ENCODE results near the gene DDIT4. TPM values are rescaled to one million over a fixed set of nuclear protein-coding genes. Genes with fewer than 3 reads are reported as not detected.

The DDIT4 gene
- total RNA-seq, 1 donor, result 533 TPM

GRCh38 chr10:72310636-72311035 is 36.9 kb downstream of the DDIT4 start:
- H3K4me3 ChIP-seq (ENCODE audit: low read length), result no peak overlapping the region
- no peaks in the 10 kb centered on the region for H3K27me3 ChIP-seq (ENCODE audit: insufficient read depth, low read length)
- H3K4me1 ChIP-seq (ENCODE audit: insufficient read depth, low read length), result peaks cover 42% of the 10 kb centered on the region
- H3K9me3 ChIP-seq (ENCODE audit: low read depth, low read length), result no peaks in the 10 kb centered on the region

- Histone ChIP-seq H3K27me3 (ENCODE audit: insufficient read depth, low read length) (no peaks in the 10 kb centered on the region), H3K9me3 (ENCODE audit: low read depth, low read length) (no peaks in the 10 kb centered on the region), H3K4me1 (ENCODE audit: insufficient read depth, low read length) (peaks cover 50% of the 10 kb centered on the region), H3K4me3 (ENCODE audit: low read length) (no peak overlapping the region)
Observed at GRCh38 chr10:72311667-72312066, 37.9 kb downstream of the DDIT4 start.

- Histone ChIP-seq H3K27me3 (ENCODE audit: insufficient read depth, low read length) (no peaks in the 10 kb centered on the region), H3K4me3 (ENCODE audit: low read length) (no peak overlapping the region), H3K9me3 (ENCODE audit: low read depth, low read length) (no peaks in the 10 kb centered on the region), H3K4me1 (ENCODE audit: insufficient read depth, low read length) (peaks cover 62% of the 10 kb centered on the region)
Observed at GRCh38 chr10:72312865-72313391, 39.2 kb downstream of the DDIT4 start.

- no peak overlapping the region for H3K4me3 ChIP-seq (ENCODE audit: low read length)
- H3K4me1 ChIP-seq (ENCODE audit: insufficient read depth, low read length), result peaks cover 63% of the 10 kb centered on the region
- no peaks in the 10 kb centered on the region for H3K9me3 ChIP-seq (ENCODE audit: low read depth, low read length)
- H3K27me3 ChIP-seq (ENCODE audit: insufficient read depth, low read length), result no peaks in the 10 kb centered on the region
Observed at GRCh38 chr10:72314263-72314662, 40.5 kb downstream of the DDIT4 start.

GRCh38 chr10:72315054-72315453 is 41.3 kb downstream of the DDIT4 start:
- no peaks in the 10 kb centered on the region for H3K9me3 ChIP-seq (ENCODE audit: low read depth, low read length)
- peaks cover 61% of the 10 kb centered on the region for H3K4me1 ChIP-seq (ENCODE audit: insufficient read depth, low read length)
- H3K4me3 ChIP-seq (ENCODE audit: low read length), result no peak overlapping the region
- no peaks in the 10 kb centered on the region for H3K27me3 ChIP-seq (ENCODE audit: insufficient read depth, low read length)

- Histone ChIP-seq H3K4me1 (ENCODE audit: insufficient read depth, low read length) (peaks cover 61% of the 10 kb centered on the region), H3K27me3 (ENCODE audit: insufficient read depth, low read length) (no peaks in the 10 kb centered on the region), H3K9me3 (ENCODE audit: low read depth, low read length) (no peaks in the 10 kb centered on the region), H3K4me3 (ENCODE audit: low read length) (no peak overlapping the region)
Observed at GRCh38 chr10:72315611-72316385, 42.1 kb downstream of the DDIT4 start.

GRCh38 chr10:72316386-72316700 is 42.6 kb downstream of the DDIT4 start:
- no peak overlapping the region for H3K4me3 ChIP-seq (ENCODE audit: low read length)
- H3K4me1 ChIP-seq (ENCODE audit: insufficient read depth, low read length), result peaks cover 64% of the 10 kb centered on the region
- no peaks in the 10 kb centered on the region for H3K9me3 ChIP-seq (ENCODE audit: low read depth, low read length)
- no peaks in the 10 kb centered on the region for H3K27me3 ChIP-seq (ENCODE audit: insufficient read depth, low read length)

GRCh38 chr10:72316748-72317435 is 43.2 kb downstream of the DDIT4 start:
- H3K4me1 ChIP-seq (ENCODE audit: insufficient read depth, low read length), result peaks cover 70% of the 10 kb centered on the region
- no peaks in the 10 kb centered on the region for H3K27me3 ChIP-seq (ENCODE audit: insufficient read depth, low read length)
- no peaks in the 10 kb centered on the region for H3K9me3 ChIP-seq (ENCODE audit: low read depth, low read length)
- H3K4me3 ChIP-seq (ENCODE audit: low read length), result no peak overlapping the region

GRCh38 chr10:72318418-72319262 is 44.9 kb downstream of the DDIT4 start:
- H3K27me3 ChIP-seq (ENCODE audit: insufficient read depth, low read length), result no peaks in the 10 kb centered on the region
- peak overlapping the region; percentile 38 for H3K4me3 ChIP-seq (ENCODE audit: low read length)
- H3K4me1 ChIP-seq (ENCODE audit: insufficient read depth, low read length), result peaks cover 87% of the 10 kb centered on the region
- H3K9me3 ChIP-seq (ENCODE audit: low read depth, low read length), result no peaks in the 10 kb centered on the region

GRCh38 chr10:72319416-72320254 is 45.9 kb downstream of the DDIT4 start:
- Histone ChIP-seq H3K9me3 (ENCODE audit: low read depth, low read length) (no peaks in the 10 kb centered on the region), H3K4me3 (ENCODE audit: low read length) (peak overlapping the region; percentile 38), H3K4me1 (ENCODE audit: insufficient read depth, low read length) (peaks cover 94% of the 10 kb centered on the region), H3K27me3 (ENCODE audit: insufficient read depth, low read length) (no peaks in the 10 kb centered on the region)

GRCh38 chr10:72320676-72321247 is 47.0 kb downstream of the DDIT4 start:
- Histone ChIP-seq H3K4me1 (ENCODE audit: insufficient read depth, low read length) (peaks cover 92% of the 10 kb centered on the region), H3K4me3 (ENCODE audit: low read length) (no peak overlapping the region), H3K27me3 (ENCODE audit: insufficient read depth, low read length) (no peaks in the 10 kb centered on the region), H3K9me3 (ENCODE audit: low read depth, low read length) (no peaks in the 10 kb centered on the region)

- Histone ChIP-seq H3K4me1 (ENCODE audit: insufficient read depth, low read length) (peaks cover 85% of the 10 kb centered on the region), H3K9me3 (ENCODE audit: low read depth, low read length) (no peaks in the 10 kb centered on the region), H3K4me3 (ENCODE audit: low read length) (no peak overlapping the region), H3K27me3 (ENCODE audit: insufficient read depth, low read length) (no peaks in the 10 kb centered on the region)
Observed at GRCh38 chr10:72321248-72322029, 47.7 kb downstream of the DDIT4 start.

- H3K27me3 ChIP-seq (ENCODE audit: insufficient read depth, low read length), result no peaks in the 10 kb centered on the region
- H3K9me3 ChIP-seq (ENCODE audit: low read depth, low read length), result no peaks in the 10 kb centered on the region
- H3K4me1 ChIP-seq (ENCODE audit: insufficient read depth, low read length), result peaks cover 84% of the 10 kb centered on the region
- H3K4me3 ChIP-seq (ENCODE audit: low read length), result no peak overlapping the region
Observed at GRCh38 chr10:72322030-72322279, 48.2 kb downstream of the DDIT4 start.

Data from mononuclear cell (primary cell).